ENCODE measurements around the gene HS2ST1.
"Not testable (repeated sequence)": the region's sequence is repeated elsewhere in the genome, so short reads cannot be mapped to it uniquely, and the experiment has no call there.

Gene HS2ST1

DNA sequence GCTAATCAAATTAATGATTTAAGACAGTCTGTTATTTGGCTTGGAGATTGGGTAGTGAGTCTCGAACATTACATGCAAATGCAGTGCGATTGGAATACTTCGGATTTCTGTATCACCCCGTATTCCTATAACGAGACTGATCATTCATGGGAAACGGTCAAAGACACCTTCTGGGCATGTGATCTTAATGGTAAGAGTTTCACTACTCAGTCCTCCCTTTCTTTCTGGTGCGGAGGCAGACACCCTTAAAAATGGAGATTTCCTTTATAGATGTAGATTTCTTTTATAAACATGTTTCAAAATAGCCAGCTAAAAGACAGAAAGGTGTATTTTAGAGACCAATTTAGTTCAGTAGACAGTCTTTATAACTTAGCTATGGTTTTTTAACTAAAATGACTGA lies 74.4 kb downstream of the HS2ST1 start:
- Histone ChIP-seq H3K36me3 (ENCODE audit: insufficient read depth, low read length) (peaks cover 6% of the 10 kb centered on the region), H3K4me1 (ENCODE audit: insufficient read depth, low read length) (no peaks in the 10 kb centered on the region), H3K9me3 (ENCODE audit: low read length) (no peaks in the 10 kb centered on the region), H2AFZ (ENCODE audit: low read depth, low read length) (no peak overlapping the region), H3K27me3 (ENCODE audit: insufficient read depth, low read length) (no peaks in the 10 kb centered on the region), H3K4me3 (ENCODE audit: low read length) (no peak overlapping the region)

GRCh38 chr1:86989690-86990089 lies 75.3 kb downstream of the HS2ST1 start:
- not testable (repeated sequence) for H2AFZ ChIP-seq (ENCODE audit: low read depth, low read length); H3K27me3 ChIP-seq (ENCODE audit: insufficient read depth, low read length); H3K36me3 ChIP-seq (ENCODE audit: insufficient read depth, low read length); H3K4me3 ChIP-seq (ENCODE audit: low read length); H3K9me3 ChIP-seq (ENCODE audit: low read length); H3K4me1 ChIP-seq (ENCODE audit: insufficient read depth, low read length)

- H3K36me3 ChIP-seq (ENCODE audit: insufficient read depth, low read length) = peaks cover 6% of the 10 kb centered on the region
- no peaks in the 10 kb centered on the region for H3K27me3 ChIP-seq (ENCODE audit: insufficient read depth, low read length)
- no peaks in the 10 kb centered on the region for H3K9me3 ChIP-seq (ENCODE audit: low read length)
These were observed 76.4 kb downstream of the HS2ST1 start for GRCh38 chr1:86990826-86991225.

GRCh38 chr1:86991549-86992186 lies 77.2 kb downstream of the HS2ST1 start:
- Histone ChIP-seq H3K4me1 (ENCODE audit: insufficient read depth, low read length) (no peaks in the 10 kb centered on the region), H3K9me3 (ENCODE audit: low read length) (no peaks in the 10 kb centered on the region), H2AFZ (ENCODE audit: low read depth, low read length) (no peak overlapping the region), H3K27me3 (ENCODE audit: insufficient read depth, low read length) (no peaks in the 10 kb centered on the region), H3K36me3 (ENCODE audit: insufficient read depth, low read length) (peaks cover 6% of the 10 kb centered on the region), H3K4me3 (ENCODE audit: low read length) (no peak overlapping the region)

More at GRCh38 chr1:86990826-86991225, 76.4 kb downstream of the HS2ST1 start:
- H3K4me1 ChIP-seq (ENCODE audit: insufficient read depth, low read length) = no peaks in the 10 kb centered on the region
- no peak overlapping the region for H3K4me3 ChIP-seq (ENCODE audit: low read length)
- no peak overlapping the region for H2AFZ ChIP-seq (ENCODE audit: low read depth, low read length)

- Histone ChIP-seq H3K36me3 (ENCODE audit: insufficient read depth, low read length) (peaks cover 6% of the 10 kb centered on the region), H3K4me1 (ENCODE audit: insufficient read depth, low read length) (no peaks in the 10 kb centered on the region), H3K9me3 (ENCODE audit: low read length) (no peaks in the 10 kb centered on the region), H2AFZ (ENCODE audit: low read depth, low read length) (no peak overlapping the region), H3K27me3 (ENCODE audit: insufficient read depth, low read length) (no peaks in the 10 kb centered on the region), H3K4me3 (ENCODE audit: low read length) (no peak overlapping the region)
These were observed 78.4 kb downstream of the HS2ST1 start for GRCh38 chr1:86992861-86993260.

DNA sequence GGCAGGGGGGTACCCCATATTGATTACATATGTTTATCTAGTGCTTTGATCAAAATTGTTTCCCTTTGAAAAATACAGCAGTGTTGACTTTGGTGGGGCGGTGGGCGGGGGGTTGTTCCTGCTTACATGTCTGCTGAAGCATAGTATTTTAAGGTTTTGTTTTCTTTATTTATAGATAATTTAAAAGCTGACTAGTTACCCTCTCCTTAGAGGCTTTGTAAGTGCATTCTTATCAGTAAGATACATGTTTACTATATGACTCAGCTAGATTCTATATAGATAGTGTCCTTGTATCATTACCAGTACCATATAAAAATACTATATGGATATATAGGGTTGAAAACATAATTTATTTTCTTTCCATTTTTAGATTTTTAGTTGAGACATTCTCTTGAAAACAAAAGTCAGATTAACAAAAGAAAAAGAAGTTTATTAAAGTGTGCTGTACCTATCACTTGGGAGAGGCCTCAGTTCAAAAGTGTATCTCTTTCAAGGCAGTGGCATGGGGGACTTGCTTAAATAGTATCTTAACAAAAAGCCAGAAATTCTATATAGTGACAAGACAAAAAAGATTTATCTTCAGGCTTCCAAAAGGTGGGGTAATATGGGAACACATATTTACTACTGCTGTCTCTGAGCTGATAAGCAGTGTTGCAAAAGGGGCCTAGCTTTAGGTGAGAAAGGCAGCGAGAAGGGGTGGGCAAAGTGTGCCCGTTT lies 79.0 kb downstream of the HS2ST1 start:
- Histone ChIP-seq H3K4me3 (ENCODE audit: low read length) (no peak overlapping the region), H2AFZ (ENCODE audit: low read depth, low read length) (no peak overlapping the region), H3K4me1 (ENCODE audit: insufficient read depth, low read length) (no peaks in the 10 kb centered on the region), H3K36me3 (ENCODE audit: insufficient read depth, low read length) (peaks cover 6% of the 10 kb centered on the region), H3K9me3 (ENCODE audit: low read length) (no peaks in the 10 kb centered on the region), H3K27me3 (ENCODE audit: insufficient read depth, low read length) (no peaks in the 10 kb centered on the region)

- H2AFZ ChIP-seq (ENCODE audit: low read depth, low read length) = no peak overlapping the region
- peaks cover 6% of the 10 kb centered on the region for H3K36me3 ChIP-seq (ENCODE audit: insufficient read depth, low read length)
- no peaks in the 10 kb centered on the region for H3K9me3 ChIP-seq (ENCODE audit: low read length)
- no peak overlapping the region for H3K4me3 ChIP-seq (ENCODE audit: low read length)
- no peaks in the 10 kb centered on the region for H3K27me3 ChIP-seq (ENCODE audit: insufficient read depth, low read length)
- H3K4me1 ChIP-seq (ENCODE audit: insufficient read depth, low read length) = no peaks in the 10 kb centered on the region
These were observed 79.6 kb downstream of the HS2ST1 start for GRCh38 chr1:86994061-86994460.

DNA sequence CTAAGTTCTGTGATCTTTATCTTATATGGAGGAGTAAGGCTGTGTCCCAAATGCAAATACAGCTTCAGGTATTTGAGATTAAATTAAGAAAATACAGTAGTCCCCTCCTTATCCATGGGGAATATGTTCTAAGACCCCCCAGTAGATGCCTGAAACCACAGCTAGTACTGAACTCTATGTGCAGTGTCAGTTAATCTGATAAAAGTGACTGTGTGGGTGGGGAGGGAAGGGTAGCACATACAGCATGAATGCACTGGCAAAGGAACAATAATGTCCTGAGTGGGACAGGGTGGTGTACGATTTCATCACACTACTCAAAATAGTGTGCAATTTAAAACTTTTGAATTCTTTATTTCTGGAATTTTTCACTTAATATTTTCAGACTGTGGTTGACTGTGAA lies 83.1 kb downstream of the HS2ST1 start:
- no peaks in the 10 kb centered on the region for H3K27me3 ChIP-seq (ENCODE audit: insufficient read depth, low read length)
- H3K4me3 ChIP-seq (ENCODE audit: low read length) = no peak overlapping the region
- H3K9me3 ChIP-seq (ENCODE audit: low read length) = no peaks in the 10 kb centered on the region
- no peak overlapping the region for H2AFZ ChIP-seq (ENCODE audit: low read depth, low read length)
- peaks cover 6% of the 10 kb centered on the region for H3K4me1 ChIP-seq (ENCODE audit: insufficient read depth, low read length)
- peaks cover 6% of the 10 kb centered on the region for H3K36me3 ChIP-seq (ENCODE audit: insufficient read depth, low read length)

DNA sequence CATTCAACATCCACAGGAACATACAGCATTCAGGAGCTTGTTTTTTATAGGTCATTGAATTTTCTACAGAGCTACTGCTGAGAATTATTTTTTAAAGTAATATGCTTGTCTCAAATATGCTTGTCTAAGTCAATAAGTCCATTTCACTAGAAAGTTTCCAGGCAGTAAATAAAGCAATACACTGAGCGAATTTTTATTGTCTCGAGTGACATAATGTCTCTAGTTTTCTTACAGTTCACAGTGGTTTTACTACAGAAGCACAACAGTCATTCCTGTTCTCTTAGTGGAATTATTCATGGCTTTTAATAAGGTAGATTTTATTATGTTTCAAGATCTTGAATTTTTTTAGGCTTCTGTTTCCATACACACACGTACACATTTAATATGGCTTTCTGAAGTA lies 83.8 kb downstream of the HS2ST1 start:
- no peak overlapping the region for H2AFZ ChIP-seq (ENCODE audit: low read depth, low read length)
- no peaks in the 10 kb centered on the region for H3K36me3 ChIP-seq (ENCODE audit: insufficient read depth, low read length)
- peaks cover 6% of the 10 kb centered on the region for H3K4me1 ChIP-seq (ENCODE audit: insufficient read depth, low read length)
- H3K4me3 ChIP-seq (ENCODE audit: low read length) = no peak overlapping the region
- no peaks in the 10 kb centered on the region for H3K9me3 ChIP-seq (ENCODE audit: low read length)
- no peaks in the 10 kb centered on the region for H3K27me3 ChIP-seq (ENCODE audit: insufficient read depth, low read length)

DNA sequence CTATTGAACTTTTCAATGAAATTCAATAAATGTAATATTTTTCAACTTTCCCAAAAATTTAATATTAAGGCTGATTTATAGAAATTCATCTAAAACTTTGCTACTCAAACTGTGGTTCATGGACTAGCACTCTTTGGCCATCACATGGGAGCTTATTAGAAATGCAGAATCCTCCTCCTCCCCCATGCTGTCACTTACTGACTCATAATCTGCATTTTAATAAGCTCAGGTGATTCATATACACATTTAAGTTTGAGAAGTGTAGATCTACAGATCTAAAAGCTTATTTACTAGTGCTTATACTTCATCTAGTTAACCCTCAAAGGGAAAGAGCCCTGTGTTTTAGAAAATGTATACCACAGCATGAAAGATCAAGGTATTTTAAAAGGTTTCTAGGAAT lies 84.3 kb downstream of the HS2ST1 start:
- Histone ChIP-seq H3K4me3 (ENCODE audit: low read length) (no peak overlapping the region), H3K36me3 (ENCODE audit: insufficient read depth, low read length) (no peaks in the 10 kb centered on the region), H3K27me3 (ENCODE audit: insufficient read depth, low read length) (no peaks in the 10 kb centered on the region), H3K9me3 (ENCODE audit: low read length) (no peaks in the 10 kb centered on the region), H2AFZ (ENCODE audit: low read depth, low read length) (no peak overlapping the region), H3K4me1 (ENCODE audit: insufficient read depth, low read length) (peaks cover 6% of the 10 kb centered on the region)

- Histone ChIP-seq H3K36me3 (ENCODE audit: insufficient read depth, low read length) (no peaks in the 10 kb centered on the region), H3K4me3 (ENCODE audit: low read length) (no peak overlapping the region)
These were observed 86.0 kb downstream of the HS2ST1 start for GRCh38 chr1:87000460-87000859.

GRCh38 chr1:87004857-87005256 lies 90.4 kb downstream of the HS2ST1 start:
- no peak overlapping the region for H3K4me3 ChIP-seq (ENCODE audit: low read length)
- H2AFZ ChIP-seq (ENCODE audit: low read depth, low read length) = no peak overlapping the region
- H3K9me3 ChIP-seq (ENCODE audit: low read length) = no peaks in the 10 kb centered on the region
- H3K4me1 ChIP-seq (ENCODE audit: insufficient read depth, low read length) = peaks cover 6% of the 10 kb centered on the region
- no peaks in the 10 kb centered on the region for H3K36me3 ChIP-seq (ENCODE audit: insufficient read depth, low read length)
- H3K27me3 ChIP-seq (ENCODE audit: insufficient read depth, low read length) = no peaks in the 10 kb centered on the region

More at GRCh38 chr1:87000460-87000859, 86.0 kb downstream of the HS2ST1 start:
- Histone ChIP-seq H3K27me3 (ENCODE audit: insufficient read depth, low read length) (no peaks in the 10 kb centered on the region), H3K9me3 (ENCODE audit: low read length) (no peaks in the 10 kb centered on the region), H3K4me1 (ENCODE audit: insufficient read depth, low read length) (peaks cover 6% of the 10 kb centered on the region), H2AFZ (ENCODE audit: low read depth, low read length) (no peak overlapping the region)

DNA sequence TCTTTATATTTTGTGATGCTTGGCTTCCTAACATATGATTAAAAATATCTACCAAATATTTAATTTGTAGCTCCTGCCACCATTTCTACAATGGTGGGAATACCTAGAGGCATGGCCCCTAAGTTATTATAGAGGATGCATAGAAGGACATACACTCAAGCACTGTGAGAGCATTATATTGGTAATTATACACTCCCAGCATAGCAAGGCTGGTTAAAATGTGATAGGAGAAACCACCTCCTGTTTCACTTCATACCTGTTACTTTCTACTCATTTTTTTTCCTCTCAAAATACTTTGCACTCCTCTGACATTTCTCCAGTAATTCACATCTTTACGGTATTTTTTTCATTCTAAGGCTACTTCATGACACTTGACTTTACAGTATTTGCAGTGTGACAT lies 92.9 kb downstream of the HS2ST1 start:
- Histone ChIP-seq H3K27me3 (ENCODE audit: insufficient read depth, low read length) (no peaks in the 10 kb centered on the region), H3K36me3 (ENCODE audit: insufficient read depth, low read length) (no peaks in the 10 kb centered on the region), H3K4me1 (ENCODE audit: insufficient read depth, low read length) (no peaks in the 10 kb centered on the region), H2AFZ (ENCODE audit: low read depth, low read length) (no peak overlapping the region), H3K4me3 (ENCODE audit: low read length) (no peak overlapping the region), H3K9me3 (ENCODE audit: low read length) (peaks cover 3% of the 10 kb centered on the region)

GRCh38 chr1:87013385-87013784 lies 99.0 kb downstream of the HS2ST1 start:
- not testable (repeated sequence) for H3K4me1 ChIP-seq (ENCODE audit: insufficient read depth, low read length); H2AFZ ChIP-seq (ENCODE audit: low read depth, low read length); H3K27me3 ChIP-seq (ENCODE audit: insufficient read depth, low read length); H3K4me3 ChIP-seq (ENCODE audit: low read length); H3K36me3 ChIP-seq (ENCODE audit: insufficient read depth, low read length)
- H3K9me3 ChIP-seq (ENCODE audit: low read length) = peaks cover 11% of the 10 kb centered on the region

Measured in neuron (in vitro differentiated cells).